ENCODE results near the gene ALG1.
"Not testable (repeated sequence)": the region's sequence is repeated elsewhere in the genome, so short reads cannot be mapped to it uniquely, and the experiment has no call there.

ALG1 gene

DNA sequence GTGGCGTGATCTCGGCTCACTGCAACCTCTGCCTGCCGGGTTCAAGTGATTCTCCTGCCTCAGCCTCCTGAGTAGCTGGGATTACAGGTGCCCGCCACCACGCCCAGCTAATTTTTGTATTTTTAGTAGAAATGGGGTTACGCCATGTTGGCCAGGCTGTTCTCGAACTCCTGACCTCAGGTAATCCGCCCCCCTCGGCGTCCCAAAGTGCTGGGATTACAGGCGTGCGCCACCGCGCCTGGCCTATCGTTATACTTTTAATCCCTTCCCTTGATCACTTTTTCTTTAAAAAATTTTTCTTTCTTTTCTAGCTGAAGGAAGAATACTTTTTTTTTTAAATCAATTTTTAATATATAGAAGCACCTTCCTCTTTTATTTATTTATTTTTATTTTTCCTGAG is 2.1 kb downstream of the ALG1 start:
- Mint-ChIP-seq H3K36me3 (peaks cover 17 to 31% of the 10 kb centered on the region in 2 donors), H3K4me1 (peaks cover 21 to 29% of the 10 kb centered on the region in 2 donors)
- H3K27ac Mint-ChIP-seq; ATAC-seq (replicated peaks); H3K4me3 Mint-ChIP-seq; H3K9me3 Mint-ChIP-seq; DNase-seq; H3K27me3 Mint-ChIP-seq: not testable (repeated sequence)

DNA sequence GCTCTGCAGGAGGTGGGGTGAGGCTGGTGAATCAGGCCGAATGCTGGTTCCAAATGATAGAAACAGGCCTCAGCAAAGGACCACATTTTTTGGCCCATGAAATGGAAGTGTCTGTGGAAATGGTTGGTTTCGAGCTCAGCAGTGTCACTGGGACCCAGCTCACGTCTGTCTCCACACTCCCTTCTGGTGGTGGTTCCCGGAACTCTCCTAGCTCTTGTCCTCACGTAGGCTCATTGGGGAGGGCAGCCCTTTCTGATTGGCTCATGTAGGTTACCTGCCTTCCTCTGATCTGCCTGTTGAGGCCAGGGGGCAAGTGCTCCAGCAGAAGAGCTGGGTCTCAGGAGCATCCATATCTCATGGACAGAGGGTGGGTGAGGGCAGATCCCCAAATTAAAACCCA is 4.0 kb downstream of the ALG1 start:
- no peak for DNase-seq
- H3K27ac Mint-ChIP-seq, result no peak overlapping the region
- H3K4me3 Mint-ChIP-seq, result no peak overlapping the region
- no peaks in the 10 kb centered on the region for H3K27me3 Mint-ChIP-seq
- H3K36me3 Mint-ChIP-seq, result peaks cover 22 to 37% of the 10 kb centered on the region in 2 donors
- no peak for ATAC-seq (replicated peaks)
- peaks cover 21 to 29% of the 10 kb centered on the region in 2 donors for H3K4me1 Mint-ChIP-seq
- H3K9me3 Mint-ChIP-seq, result no peaks in the 10 kb centered on the region

DNA sequence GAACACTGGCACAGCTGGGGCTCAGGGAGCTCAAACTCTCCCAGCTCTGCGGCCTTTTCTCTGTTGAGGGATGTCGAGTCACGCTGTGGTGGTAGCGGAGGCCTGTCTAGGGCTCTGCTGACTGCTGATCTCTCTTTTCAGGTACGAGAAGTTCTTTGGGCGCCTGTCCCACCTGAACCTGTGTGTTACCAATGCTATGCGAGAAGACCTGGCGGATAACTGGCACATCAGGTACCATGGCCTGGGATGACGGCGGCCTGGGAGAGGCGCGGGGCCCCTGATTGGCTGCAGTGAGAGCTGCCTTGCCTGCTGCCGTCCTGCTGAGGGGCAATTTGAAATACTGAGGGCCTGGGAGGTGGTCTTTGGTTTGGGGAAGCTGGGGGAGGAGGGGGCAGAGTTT is 5.7 kb downstream of the ALG1 start:
- Mint-ChIP-seq H3K27me3 (no peaks in the 10 kb centered on the region), H3K9me3 (no peaks in the 10 kb centered on the region), H3K27ac (no peak overlapping the region), H3K36me3 (peaks cover 22 to 42% of the 10 kb centered on the region in 2 donors), H3K4me3 (no peak overlapping the region), H3K4me1 (peaks cover 17 to 19% of the 10 kb centered on the region in 2 donors)
- no peak for ATAC-seq (replicated peaks)
- no peak for DNase-seq

DNA sequence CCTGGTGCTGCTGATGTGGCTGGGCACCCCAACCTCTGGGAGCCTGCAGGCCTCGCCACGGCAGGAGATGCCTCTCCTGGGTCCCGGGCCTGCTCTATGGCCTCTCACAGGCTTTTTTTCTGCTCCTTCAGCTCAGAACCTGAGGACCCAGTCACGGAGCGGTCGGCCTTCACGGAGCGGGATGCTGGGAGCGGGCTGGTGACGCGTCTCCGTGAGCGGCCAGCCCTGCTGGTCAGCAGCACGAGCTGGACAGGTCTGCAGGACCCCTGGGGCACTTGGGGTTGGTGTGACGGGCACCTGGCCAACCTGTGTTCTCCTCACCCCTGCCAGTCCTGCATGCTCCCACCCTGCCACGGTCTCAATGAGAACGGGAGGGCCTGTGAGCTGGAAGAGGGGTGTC is 7.0 kb downstream of the ALG1 start:
- Mint-ChIP-seq H3K4me3 (no peak overlapping the region), H3K9me3 (no peaks in the 10 kb centered on the region), H3K4me1 (peaks cover 6 to 7% of the 10 kb centered on the region in 2 donors), H3K36me3 (peaks cover 27 to 40% of the 10 kb centered on the region in 2 donors), H3K27ac (no peak overlapping the region), H3K27me3 (no peaks in the 10 kb centered on the region)
- ATAC-seq (replicated peaks) (no peak), DNase-seq (no peak)

DNA sequence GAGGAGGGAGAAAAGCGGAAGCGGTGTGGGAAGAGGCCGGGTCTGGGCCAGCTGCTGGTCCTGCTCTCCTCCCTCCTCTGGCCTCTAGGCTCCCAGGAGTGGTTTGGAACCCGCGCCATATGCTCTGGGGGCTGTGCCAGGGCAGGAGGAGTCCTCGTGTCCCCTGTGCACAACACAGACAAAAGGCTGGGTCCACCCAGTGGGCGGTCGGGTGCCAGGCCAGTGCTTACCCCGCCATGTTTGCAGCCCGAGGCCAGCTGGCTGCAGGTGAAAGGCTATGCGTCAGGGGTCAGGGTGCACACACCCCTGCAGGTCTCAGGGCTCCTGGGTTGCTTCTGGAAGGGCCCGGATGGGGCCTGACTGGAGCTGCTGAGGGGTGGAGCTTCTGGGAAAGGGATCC is 8.8 kb downstream of the ALG1 start:
- H3K4me1 Mint-ChIP-seq; DNase-seq; H3K9me3 Mint-ChIP-seq; H3K4me3 Mint-ChIP-seq; ATAC-seq (replicated peaks); H3K27me3 Mint-ChIP-seq; H3K27ac Mint-ChIP-seq: not testable (repeated sequence)
- H3K36me3 Mint-ChIP-seq, result peaks cover 33 to 46% of the 10 kb centered on the region in 2 donors

DNA sequence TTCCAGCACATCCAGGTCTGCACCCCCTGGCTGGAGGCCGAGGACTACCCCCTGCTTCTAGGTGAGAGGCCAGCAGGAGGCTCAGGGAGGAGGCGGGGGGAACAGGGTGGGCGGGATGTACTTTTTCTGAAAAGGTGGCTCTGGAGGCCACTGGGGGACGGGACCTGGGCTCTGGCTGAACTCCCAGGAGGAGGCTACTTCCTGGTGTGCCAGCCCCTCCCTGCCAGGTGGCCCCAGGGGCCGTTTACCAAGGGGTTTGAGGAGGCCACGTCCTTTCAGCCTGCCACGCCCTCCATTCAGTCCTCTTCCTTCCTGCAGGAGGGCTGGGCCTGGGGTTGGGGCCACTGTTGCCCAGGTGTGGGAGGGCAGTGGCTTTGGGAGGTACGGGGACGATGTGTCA is 9.4 kb downstream of the ALG1 start:
- not testable (repeated sequence) for H3K4me1 Mint-ChIP-seq; H3K4me3 Mint-ChIP-seq; H3K27ac Mint-ChIP-seq; DNase-seq; H3K9me3 Mint-ChIP-seq; ATAC-seq (replicated peaks); H3K27me3 Mint-ChIP-seq
- H3K36me3 Mint-ChIP-seq, result peaks cover 30 to 42% of the 10 kb centered on the region in 2 donors

DNA sequence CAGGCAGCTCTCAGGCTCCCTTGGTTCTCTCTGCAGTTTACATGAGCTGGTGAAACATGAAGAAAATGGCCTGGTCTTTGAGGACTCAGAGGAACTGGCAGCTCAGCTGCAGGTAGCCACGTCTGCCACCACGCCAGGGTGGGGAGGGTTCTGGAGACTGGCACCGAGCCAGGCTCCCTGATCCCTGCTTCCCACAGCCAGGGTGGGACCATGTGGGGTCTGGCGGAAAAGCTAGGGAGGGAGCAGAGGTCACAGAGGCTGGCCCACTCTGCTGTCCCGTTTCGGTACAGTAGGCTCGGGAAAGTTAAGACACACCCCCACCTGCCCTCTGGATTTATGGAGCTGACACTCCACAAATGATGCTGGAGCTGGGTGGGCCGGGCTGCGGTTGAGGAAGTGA is 12.0 kb downstream of the ALG1 start:
- H3K27me3 Mint-ChIP-seq; ATAC-seq (replicated peaks); DNase-seq; H3K4me3 Mint-ChIP-seq; H3K4me1 Mint-ChIP-seq; H3K27ac Mint-ChIP-seq; H3K9me3 Mint-ChIP-seq: not testable (repeated sequence)
- H3K36me3 Mint-ChIP-seq, result peaks cover 36 to 42% of the 10 kb centered on the region in 2 donors

DNA sequence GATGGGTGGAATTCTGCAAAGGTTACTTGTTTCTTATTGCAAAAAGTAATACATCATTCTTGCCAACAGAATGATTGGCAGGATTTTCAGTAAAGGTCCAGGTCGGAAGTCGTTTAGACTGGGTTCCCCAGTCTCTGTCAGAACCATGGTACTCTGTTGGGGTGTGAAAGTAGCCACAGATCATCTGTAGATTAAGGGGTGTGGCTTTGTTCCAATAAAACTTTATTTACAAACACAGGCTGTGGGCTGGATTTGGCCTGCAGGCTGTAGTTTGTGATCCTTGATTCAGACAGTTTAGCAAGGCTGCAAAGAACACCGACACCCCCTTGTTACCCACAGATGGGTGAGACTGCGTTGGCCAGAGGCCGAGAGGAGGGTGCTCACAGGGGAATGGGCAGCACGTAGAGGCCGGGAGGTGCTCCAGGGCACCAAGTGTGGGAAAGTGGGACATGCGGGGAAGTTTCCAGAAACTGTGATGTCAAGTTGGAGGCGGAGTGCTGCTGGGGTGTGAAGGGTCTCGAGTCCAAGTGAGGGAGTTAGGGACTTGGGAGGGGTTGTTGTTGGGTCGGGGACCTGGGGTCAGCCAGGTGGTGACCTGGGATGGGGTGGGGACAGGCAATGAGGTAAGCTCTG is 12.6 kb downstream of the ALG1 start:
- not testable (repeated sequence) for H3K4me1 Mint-ChIP-seq; H3K4me3 Mint-ChIP-seq; H3K27me3 Mint-ChIP-seq; ATAC-seq (replicated peaks); H3K9me3 Mint-ChIP-seq; DNase-seq
- H3K36me3 Mint-ChIP-seq, result peaks cover 37 to 42% of the 10 kb centered on the region in 2 donors
- peak overlapping the region; percentile 87 for H3K27ac Mint-ChIP-seq

DNA sequence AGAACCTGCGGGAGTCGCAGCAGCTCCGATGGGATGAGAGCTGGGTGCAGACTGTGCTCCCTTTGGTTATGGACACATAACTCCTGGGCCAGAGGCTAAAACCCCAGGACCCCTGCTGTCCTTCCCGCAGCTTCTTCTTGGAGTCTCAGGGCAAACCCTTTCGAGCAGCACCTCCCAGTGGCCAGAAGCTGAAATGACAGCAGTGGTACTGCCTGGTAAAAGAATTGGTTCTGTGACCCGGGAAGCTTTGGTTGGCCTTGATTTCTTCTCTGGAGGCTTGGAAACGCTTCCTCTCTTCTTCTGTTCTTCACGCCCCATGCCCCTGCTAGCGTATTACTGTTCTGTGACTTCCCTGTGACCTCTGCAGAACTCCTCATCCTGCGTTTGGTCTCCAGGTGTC is 13.2 kb downstream of the ALG1 start:
- not testable (repeated sequence) for H3K27me3 Mint-ChIP-seq; H3K9me3 Mint-ChIP-seq; H3K4me1 Mint-ChIP-seq; H3K4me3 Mint-ChIP-seq; H3K27ac Mint-ChIP-seq; ATAC-seq (replicated peaks)
- DNase-seq, result peak; percentile 27
- peaks cover 36 to 39% of the 10 kb centered on the region in 2 donors for H3K36me3 Mint-ChIP-seq

DNA sequence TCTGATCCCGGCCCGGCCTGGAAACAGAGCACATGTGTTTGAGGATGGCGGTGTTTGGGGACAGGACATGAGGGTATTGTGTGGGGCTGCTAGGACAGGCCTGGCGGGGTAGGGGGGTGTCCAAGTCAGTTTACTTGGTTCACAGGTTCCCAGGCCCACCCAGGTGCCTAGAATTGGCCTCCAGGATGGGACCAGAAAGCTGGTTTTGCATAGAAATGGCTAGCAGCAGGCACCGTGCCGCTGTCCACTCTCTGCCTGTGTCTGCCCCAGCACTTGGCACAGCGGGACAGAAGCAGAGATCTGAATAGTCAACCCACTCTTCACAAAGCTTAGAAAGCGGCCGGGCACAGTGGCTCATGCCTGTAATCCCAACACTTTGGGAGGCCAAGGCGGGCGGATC is 14.1 kb downstream of the ALG1 start:
- H3K4me3 Mint-ChIP-seq; H3K4me1 Mint-ChIP-seq; DNase-seq; H3K9me3 Mint-ChIP-seq; ATAC-seq (replicated peaks); H3K27me3 Mint-ChIP-seq; H3K27ac Mint-ChIP-seq: not testable (repeated sequence)
- H3K36me3 Mint-ChIP-seq, result peaks cover 32 to 43% of the 10 kb centered on the region in 2 donors

DNA sequence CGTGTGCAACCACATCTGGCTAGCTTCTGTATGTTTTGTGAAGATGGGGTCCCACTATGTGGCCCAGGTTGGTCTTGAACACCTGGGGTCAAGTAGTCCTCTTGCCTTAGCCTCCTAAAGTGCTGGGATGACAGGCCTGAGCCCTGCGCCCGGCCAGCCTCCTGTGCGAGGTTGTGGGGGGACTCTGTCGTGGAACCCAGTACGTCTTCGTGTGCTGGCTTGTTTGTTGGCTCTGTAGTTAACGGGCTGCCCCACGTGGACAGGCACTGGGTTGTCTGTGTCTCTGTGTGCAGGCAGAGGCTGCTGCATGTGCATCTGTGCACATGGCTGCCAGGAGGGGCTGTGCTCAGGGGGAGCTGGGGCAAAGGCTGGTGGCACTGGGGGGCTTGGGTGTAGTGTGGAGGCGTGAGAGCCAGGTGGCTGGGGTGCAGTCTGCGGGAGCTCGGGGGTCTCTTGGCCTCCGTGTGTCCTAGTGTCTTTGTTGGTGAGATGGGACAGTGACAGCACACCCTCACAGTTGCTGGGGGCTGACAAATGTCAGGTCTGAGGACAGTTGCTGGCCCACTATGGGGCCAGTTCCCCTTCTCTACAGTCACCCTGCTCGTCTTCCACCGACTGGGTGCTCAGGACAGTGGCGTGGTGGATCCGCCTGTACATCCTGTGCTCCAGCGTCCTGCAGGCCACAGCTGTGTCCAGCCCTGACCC is 16.6 kb downstream of the ALG1 start:
- not testable (repeated sequence) for DNase-seq; ATAC-seq (replicated peaks); H3K4me1 Mint-ChIP-seq; H3K27me3 Mint-ChIP-seq; H3K27ac Mint-ChIP-seq; H3K9me3 Mint-ChIP-seq
- peak overlapping the region in 1 of 2 donors; percentile 9 for H3K4me3 Mint-ChIP-seq
- peaks cover 31 to 52% of the 10 kb centered on the region in 2 donors for H3K36me3 Mint-ChIP-seq

DNA sequence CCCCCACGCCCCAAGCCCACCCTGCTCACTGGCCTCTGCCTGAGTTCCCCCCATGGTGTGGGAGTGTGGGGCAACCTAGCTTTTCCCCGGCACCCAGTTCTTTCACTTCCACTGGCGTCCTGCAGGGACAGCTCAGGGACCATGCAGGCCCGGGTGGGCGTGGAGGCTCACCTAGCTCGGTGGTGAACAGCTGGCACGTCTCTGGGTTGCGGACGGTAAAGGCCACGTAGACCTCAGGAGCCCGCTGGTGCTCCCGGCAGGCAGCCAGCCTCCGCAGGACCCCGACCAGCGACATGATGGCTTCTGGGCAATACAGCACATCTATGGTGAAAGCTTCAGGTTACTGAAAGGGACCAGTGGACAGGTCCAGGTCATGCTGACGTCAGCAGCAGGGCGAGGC is 17.3 kb downstream of the ALG1 start:
- DNase-seq; ATAC-seq (replicated peaks); H3K27me3 Mint-ChIP-seq; H3K4me3 Mint-ChIP-seq; H3K27ac Mint-ChIP-seq; H3K9me3 Mint-ChIP-seq: not testable (repeated sequence)
- Mint-ChIP-seq H3K36me3 (peaks cover 31 to 54% of the 10 kb centered on the region in 2 donors), H3K4me1 (peaks cover 7 to 11% of the 10 kb centered on the region in 2 donors)

DNA sequence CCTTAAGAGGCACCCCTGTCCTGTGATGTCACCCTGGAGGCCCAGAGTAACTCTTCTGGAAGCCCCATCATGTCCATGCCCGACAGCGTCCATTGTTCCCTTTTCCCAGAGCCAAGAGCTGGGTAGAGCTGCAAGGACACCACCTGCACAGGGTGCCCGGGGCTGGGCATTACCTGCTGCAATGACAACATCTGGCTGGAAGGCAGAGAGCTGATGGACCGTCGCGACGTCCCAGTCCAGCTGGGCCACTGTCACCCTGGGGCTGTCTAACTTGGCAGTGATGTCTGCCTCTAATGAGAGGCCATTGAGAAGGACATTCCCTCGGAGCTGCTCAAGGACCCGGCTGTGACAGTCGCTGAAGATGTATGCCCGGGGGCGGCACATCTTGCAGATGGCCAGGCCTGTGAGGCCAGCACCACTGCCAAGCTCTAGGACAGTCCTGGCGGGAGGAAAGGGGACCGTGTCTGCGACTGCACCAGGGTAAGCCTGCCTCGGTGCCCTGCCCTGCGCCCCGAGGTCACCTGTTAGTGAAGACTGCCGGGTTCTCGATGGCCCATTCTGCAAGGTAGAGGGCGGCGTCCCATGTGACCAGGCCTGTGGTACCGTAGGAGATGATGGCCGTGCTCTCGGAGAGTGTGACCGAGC is 18.4 kb downstream of the ALG1 start:
- not testable (repeated sequence) for H3K27me3 Mint-ChIP-seq; H3K9me3 Mint-ChIP-seq; H3K4me3 Mint-ChIP-seq; ATAC-seq (replicated peaks); DNase-seq
- Mint-ChIP-seq H3K4me1 (peaks cover 7 to 12% of the 10 kb centered on the region in 2 donors), H3K27ac (peak overlapping the region; percentile 37), H3K36me3 (peaks cover 22 to 45% of the 10 kb centered on the region in 2 donors)

DNA sequence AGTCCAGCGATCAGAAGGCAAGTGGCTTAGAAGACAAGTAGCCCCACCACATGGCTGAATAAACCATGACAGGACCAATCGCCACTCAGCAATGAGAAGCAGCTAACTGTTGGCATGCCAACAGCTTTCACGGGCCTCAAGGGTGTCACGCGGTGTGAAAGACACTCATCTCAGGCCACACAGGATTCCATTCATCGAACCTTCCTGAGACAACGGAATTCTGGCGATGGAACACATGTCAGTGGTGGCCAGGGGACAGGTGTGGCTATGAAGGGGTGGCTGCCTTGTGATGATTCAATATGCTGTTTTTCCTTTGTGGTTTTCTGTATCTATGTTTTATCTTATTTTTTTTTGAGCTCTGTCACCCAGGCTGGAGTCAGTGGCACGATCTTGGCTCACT is 18.9 kb downstream of the ALG1 start:
- not testable (repeated sequence) for H3K27me3 Mint-ChIP-seq; ATAC-seq (replicated peaks); DNase-seq; H3K4me3 Mint-ChIP-seq; H3K9me3 Mint-ChIP-seq
- H3K36me3 Mint-ChIP-seq, result peaks cover 18 to 41% of the 10 kb centered on the region in 2 donors
- H3K27ac Mint-ChIP-seq, result peak overlapping the region; percentile 37
- peaks cover 7 to 12% of the 10 kb centered on the region in 2 donors for H3K4me1 Mint-ChIP-seq

DNA sequence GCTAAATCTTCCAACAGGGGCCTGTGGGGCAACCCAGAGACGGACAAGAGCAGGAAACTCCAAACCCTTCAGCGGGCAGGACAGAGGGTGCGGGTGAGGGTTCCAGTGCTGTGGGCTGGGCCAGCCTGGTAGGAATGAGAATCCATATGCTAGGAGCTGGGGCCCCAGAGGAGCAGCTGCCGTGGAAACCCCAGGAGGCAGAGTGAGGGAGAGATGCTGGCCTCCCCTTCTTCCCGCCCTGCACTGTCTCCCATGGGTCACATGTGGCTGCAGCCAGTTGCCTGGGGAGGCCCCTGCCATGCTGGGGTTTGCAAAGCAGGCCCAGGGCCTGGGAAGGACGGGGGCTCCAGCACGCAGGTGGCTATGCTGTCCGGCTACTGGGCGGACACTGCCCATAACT is 21.4 kb downstream of the ALG1 start:
- Mint-ChIP-seq H3K36me3 (peaks cover 14 to 34% of the 10 kb centered on the region in 2 donors), H3K4me1 (peaks cover 18 to 26% of the 10 kb centered on the region in 2 donors)
- DNase-seq; H3K9me3 Mint-ChIP-seq; H3K27me3 Mint-ChIP-seq; H3K27ac Mint-ChIP-seq; ATAC-seq (replicated peaks); H3K4me3 Mint-ChIP-seq: not testable (repeated sequence)
